ENCODE data around the gene EDN2.

Gene EDN2

GRCh38 chr1:41517062-41517438, 32.6 kb upstream of the EDN2 start:
- no peak for DNase-seq (ENCODE audit: low read depth, low spot score)

- DNase-seq (ENCODE audit: low read depth, low spot score), result peak; percentile 98
Observed at GRCh38 chr1:41516168-41517061, 31.9 kb upstream of the EDN2 start.

GRCh38 chr1:41515778-41516167, 31.3 kb upstream of the EDN2 start:
- no peak for DNase-seq (ENCODE audit: low read depth, low spot score)

GRCh38 chr1:41515131-41515678, 30.7 kb upstream of the EDN2 start:
- no peak for DNase-seq (ENCODE audit: low read depth, low spot score)

- no peak for DNase-seq (ENCODE audit: low read depth, low spot score)
Observed at GRCh38 chr1:41514381-41514780, 29.9 kb upstream of the EDN2 start.

- no peak for DNase-seq (ENCODE audit: low read depth, low spot score)
Observed at GRCh38 chr1:41513383-41513735, 28.9 kb upstream of the EDN2 start.

GRCh38 chr1:41512701-41513382, 28.4 kb upstream of the EDN2 start:
- no peak for DNase-seq (ENCODE audit: low read depth, low spot score)

GRCh38 chr1:41511239-41511540, 26.7 kb upstream of the EDN2 start:
- no peak for DNase-seq (ENCODE audit: low read depth, low spot score)

GRCh38 chr1:41510531-41511238, 26.2 kb upstream of the EDN2 start:
- no peak for DNase-seq (ENCODE audit: low read depth, low spot score)

GRCh38 chr1:41509270-41509671, 24.8 kb upstream of the EDN2 start:
- DNase-seq (ENCODE audit: low read depth, low spot score), result no peak

GRCh38 chr1:41508290-41508689, 23.8 kb upstream of the EDN2 start:
- DNase-seq (ENCODE audit: low read depth, low spot score), result no peak

- no peak for DNase-seq (ENCODE audit: low read depth, low spot score)
Observed at GRCh38 chr1:41507836-41508235, 23.4 kb upstream of the EDN2 start.

- no peak for DNase-seq (ENCODE audit: low read depth, low spot score)
Observed at GRCh38 chr1:41507110-41507720, 22.7 kb upstream of the EDN2 start.

- peak; percentile 73 for DNase-seq (ENCODE audit: low read depth, low spot score)
Observed at GRCh38 chr1:41504114-41505035, 19.9 kb upstream of the EDN2 start.

- no peak for DNase-seq (ENCODE audit: low read depth, low spot score)
Observed at GRCh38 chr1:41503538-41504113, 19.1 kb upstream of the EDN2 start.

GRCh38 chr1:41502912-41503311, 18.4 kb upstream of the EDN2 start:
- peak; percentile 87 for DNase-seq (ENCODE audit: low read depth, low spot score)

GRCh38 chr1:41501581-41501980, 17.1 kb upstream of the EDN2 start:
- DNase-seq (ENCODE audit: low read depth, low spot score), result no peak

- peak; percentile 79 for DNase-seq (ENCODE audit: low read depth, low spot score)
Observed at GRCh38 chr1:41500781-41501518, 16.5 kb upstream of the EDN2 start.

GRCh38 chr1:41500378-41500777, 15.9 kb upstream of the EDN2 start:
- peak; percentile 48 for DNase-seq (ENCODE audit: low read depth, low spot score)

- peak; percentile 4 for DNase-seq (ENCODE audit: low read depth, low spot score)
Observed at GRCh38 chr1:41499591-41499990, 15.1 kb upstream of the EDN2 start.

All from astrocyte of the hippocampus (primary cell).